Measurements from ENCODE around the gene RDH11.
"Not testable (repeated sequence)": the region's sequence is repeated elsewhere in the genome, so short reads cannot be mapped to it uniquely, and the experiment has no call there.

RDH11 gene

GRCh38 chr14:67704484-67705089, 9.0 kb upstream of the RDH11 start:
- peak; percentile 29 for DNase-seq (ENCODE audit: low read depth, low spot score)

GRCh38 chr14:67703997-67704396, 8.4 kb upstream of the RDH11 start:
- no peak for DNase-seq (ENCODE audit: low read depth, low spot score)

- not testable (repeated sequence) for DNase-seq (ENCODE audit: low read depth, low spot score)
Observed at GRCh38 chr14:67701492-67701891, 5.9 kb upstream of the RDH11 start, which contains the start of gene RDH12. RDH12 (plus strand) TSS chr14:67701886; CDS start chr14:67722643, 20,757 bp downstream.

- no peak for DNase-seq (ENCODE audit: low read depth, low spot score)
Observed at GRCh38 chr14:67698179-67698578, 2.6 kb upstream of the RDH11 start.

- no peak for DNase-seq (ENCODE audit: low read depth, low spot score)
Observed at GRCh38 chr14:67697006-67697405, 1.4 kb upstream of the RDH11 start.

GRCh38 chr14:67694791-67695393, 672 bp downstream of the RDH11 start:
- DNase-seq (ENCODE audit: low read depth, low spot score): peak; percentile 62

GRCh38 chr14:67690011-67690410, 5.6 kb downstream of the RDH11 start:
- no peak for DNase-seq (ENCODE audit: low read depth, low spot score)

GRCh38 chr14:67683842-67684241, 11.7 kb downstream of the RDH11 start:
- DNase-seq (ENCODE audit: low read depth, low spot score): no peak

GRCh38 chr14:67680941-67681340, 14.6 kb downstream of the RDH11 start:
- no peak for DNase-seq (ENCODE audit: low read depth, low spot score)

GRCh38 chr14:67680121-67680602, 15.4 kb downstream of the RDH11 start:
- DNase-seq (ENCODE audit: low read depth, low spot score): no peak

GRCh38 chr14:67679006-67679405, 16.6 kb downstream of the RDH11 start:
- DNase-seq (ENCODE audit: low read depth, low spot score): no peak

- no peak for DNase-seq (ENCODE audit: low read depth, low spot score)
Observed at GRCh38 chr14:67675219-67675582, 20.4 kb downstream of the RDH11 start.

- DNase-seq (ENCODE audit: low read depth, low spot score): peak; percentile 51
Observed at GRCh38 chr14:67674480-67675218, 20.9 kb downstream of the RDH11 start, which contains the start of gene VTI1B. VTI1B (minus strand) TSS chr14:67674632; CDS start chr14:67674489, 143 bp downstream.

- DNase-seq (ENCODE audit: low read depth, low spot score): no peak
Observed at GRCh38 chr14:67674139-67674479, 21.5 kb downstream of the RDH11 start.

GRCh38 chr14:67673451-67673850, 22.1 kb downstream of the RDH11 start:
- DNase-seq (ENCODE audit: low read depth, low spot score): no peak

- no peak for DNase-seq (ENCODE audit: low read depth, low spot score)
Observed at GRCh38 chr14:67668559-67668958, 27.0 kb downstream of the RDH11 start.

GRCh38 chr14:67666750-67667449, 28.7 kb downstream of the RDH11 start:
- DNase-seq (ENCODE audit: low read depth, low spot score): peak; percentile 39

GRCh38 chr14:67665868-67666267, 29.7 kb downstream of the RDH11 start:
- DNase-seq (ENCODE audit: low read depth, low spot score): no peak

GRCh38 chr14:67663633-67664032, 31.9 kb downstream of the RDH11 start:
- no peak for DNase-seq (ENCODE audit: low read depth, low spot score)

GRCh38 chr14:67653651-67654280, 41.8 kb downstream of the RDH11 start:
- DNase-seq (ENCODE audit: low read depth, low spot score): no peak

- DNase-seq (ENCODE audit: low read depth, low spot score): no peak
Observed at GRCh38 chr14:67652189-67652588, 43.4 kb downstream of the RDH11 start.

- DNase-seq (ENCODE audit: low read depth, low spot score): no peak
Observed at GRCh38 chr14:67650694-67651093, 44.9 kb downstream of the RDH11 start.

All from smooth muscle cell of the brain vasculature (primary cell).